ENCODE measurements around the gene CHST15.

Gene CHST15

GRCh38 chr10:123970207-123970926 is 123.0 kb downstream of the CHST15 start:
- H3K27ac ChIP-seq, result no peak overlapping the region
- TF ChIP-seq CTCF (conservative IDR thresholded peaks at IDR 0.05) (no peak), ZFX (IDR thresholded peaks at IDR 0.05) (no peak)

- TF ChIP-seq CTCF (conservative IDR thresholded peaks at IDR 0.05) (peak; percentile 92), ZFX (IDR thresholded peaks at IDR 0.05) (no peak)
- H3K27ac ChIP-seq, result no peak overlapping the region
Observed at GRCh38 chr10:123967626-123968243, 125.7 kb downstream of the CHST15 start.

- no peak overlapping the region for H3K27ac ChIP-seq
- TF ChIP-seq CTCF (conservative IDR thresholded peaks at IDR 0.05) (no peak), ZFX (IDR thresholded peaks at IDR 0.05) (no peak)
Observed at GRCh38 chr10:123966896-123967231, 126.5 kb downstream of the CHST15 start.

GRCh38 chr10:123965973-123966895 is 127.2 kb downstream of the CHST15 start:
- H3K27ac ChIP-seq, result no peak overlapping the region
- no peak for TF ChIP-seq ZFX (IDR thresholded peaks at IDR 0.05)
- TF ChIP-seq CTCF (conservative IDR thresholded peaks at IDR 0.05), result no peak

- no peak overlapping the region for H3K27ac ChIP-seq
- no peak for TF ChIP-seq ZFX (IDR thresholded peaks at IDR 0.05)
- no peak for TF ChIP-seq CTCF (conservative IDR thresholded peaks at IDR 0.05)
Observed at GRCh38 chr10:123964953-123965352, 128.4 kb downstream of the CHST15 start.

- no peak for TF ChIP-seq CTCF (conservative IDR thresholded peaks at IDR 0.05)
- TF ChIP-seq ZFX (IDR thresholded peaks at IDR 0.05), result no peak
- H3K27ac ChIP-seq, result no peak overlapping the region
Observed at GRCh38 chr10:123962756-123963530, 130.5 kb downstream of the CHST15 start.
